ENCODE measurements around the gene APELA.
"Not testable (repeated sequence)": the region's sequence is repeated elsewhere in the genome, so short reads cannot be mapped to it uniquely, and the experiment has no call there.

The APELA gene

GRCh38 chr4:164924670-164925238 lies 47.8 kb downstream of the APELA start:
- H3K27me3 ChIP-seq (replicated peaks; ENCODE audit: control insufficient read depth, insufficient read depth, low read length): no peaks in the 10 kb centered on the region
- no peak overlapping the region for H3K4me3 ChIP-seq (replicated peaks; ENCODE audit: low read depth, low read length)
- TF ChIP-seq CTCF (IDR thresholded peaks at IDR 0.05; ENCODE audit: insufficient read depth, low read length, poor library complexity, severe bottlenecking): no peak
- DNase-seq (ENCODE audit: extremely low read depth, insufficient read length): no peak
- no peaks in the 10 kb centered on the region for H3K36me3 ChIP-seq (ENCODE audit: control insufficient read depth, insufficient read depth, low read length)

- H3K36me3 ChIP-seq (ENCODE audit: control insufficient read depth, insufficient read depth, low read length): no peaks in the 10 kb centered on the region
- TF ChIP-seq CTCF (IDR thresholded peaks at IDR 0.05; ENCODE audit: insufficient read depth, low read length, poor library complexity, severe bottlenecking): no peak
- H3K27me3 ChIP-seq (replicated peaks; ENCODE audit: control insufficient read depth, insufficient read depth, low read length): no peaks in the 10 kb centered on the region
- H3K4me3 ChIP-seq (replicated peaks; ENCODE audit: low read depth, low read length): no peak overlapping the region
- no peak for DNase-seq (ENCODE audit: extremely low read depth, insufficient read length)
Observed at GRCh38 chr4:164926301-164926700, 49.3 kb downstream of the APELA start.

GRCh38 chr4:164927101-164927500 lies 50.1 kb downstream of the APELA start:
- H3K4me3 ChIP-seq (replicated peaks; ENCODE audit: low read depth, low read length); H3K36me3 ChIP-seq (ENCODE audit: control insufficient read depth, insufficient read depth, low read length); DNase-seq (ENCODE audit: extremely low read depth, insufficient read length); H3K27me3 ChIP-seq (replicated peaks; ENCODE audit: control insufficient read depth, insufficient read depth, low read length): not testable (repeated sequence)

- H3K4me3 ChIP-seq (replicated peaks; ENCODE audit: low read depth, low read length): no peak overlapping the region
- TF ChIP-seq CTCF (IDR thresholded peaks at IDR 0.05; ENCODE audit: insufficient read depth, low read length, poor library complexity, severe bottlenecking): no peak
- DNase-seq (ENCODE audit: extremely low read depth, insufficient read length): no peak
- no peaks in the 10 kb centered on the region for H3K27me3 ChIP-seq (replicated peaks; ENCODE audit: control insufficient read depth, insufficient read depth, low read length)
- no peaks in the 10 kb centered on the region for H3K36me3 ChIP-seq (ENCODE audit: control insufficient read depth, insufficient read depth, low read length)
Observed at GRCh38 chr4:164930647-164931046, 53.7 kb downstream of the APELA start.

- no peak for DNase-seq (ENCODE audit: extremely low read depth, insufficient read length)
- no peak for TF ChIP-seq CTCF (IDR thresholded peaks at IDR 0.05; ENCODE audit: insufficient read depth, low read length, poor library complexity, severe bottlenecking)
- Histone ChIP-seq H3K36me3 (ENCODE audit: control insufficient read depth, insufficient read depth, low read length) (no peaks in the 10 kb centered on the region), H3K4me3 (replicated peaks; ENCODE audit: low read depth, low read length) (no peak overlapping the region), H3K27me3 (replicated peaks; ENCODE audit: control insufficient read depth, insufficient read depth, low read length) (no peaks in the 10 kb centered on the region)
Observed at GRCh38 chr4:164931551-164932324, 54.8 kb downstream of the APELA start.

GRCh38 chr4:164933244-164933643 lies 56.3 kb downstream of the APELA start:
- TF ChIP-seq CTCF (IDR thresholded peaks at IDR 0.05; ENCODE audit: insufficient read depth, low read length, poor library complexity, severe bottlenecking): no peak
- Histone ChIP-seq H3K27me3 (replicated peaks; ENCODE audit: control insufficient read depth, insufficient read depth, low read length) (no peaks in the 10 kb centered on the region), H3K36me3 (ENCODE audit: control insufficient read depth, insufficient read depth, low read length) (no peaks in the 10 kb centered on the region), H3K4me3 (replicated peaks; ENCODE audit: low read depth, low read length) (no peak overlapping the region)
- no peak for DNase-seq (ENCODE audit: extremely low read depth, insufficient read length)
